Activated CD4-positive, alpha-beta memory T cell treated with anti-CD3 and anti-CD28 coated beads for 36 hours (primary cell): ENCODE results near the gene LIFR. TPM values are rescaled to one million over a fixed set of nuclear protein-coding genes. Genes with fewer than 3 reads are reported as not detected.

Source experiments
- CTCF ChIA-PET: fragments of 350-600 bp; sonication (Branson Sonifier 250); formaldehyde crosslinking; loops from one replicate; lab custom pipeline; 2021; ENCODE audit warnings: antibody characterized with exemption, inconsistent platforms; lab: Charles Lee
- POLR2A ChIA-PET: fragments of 350-600 bp; sonication (Branson Sonifier 250); formaldehyde crosslinking; loops from one replicate; lab custom pipeline; 2021; ENCODE audit warnings: antibody characterized with exemption; lab: Charles Lee
- DNase-seq: peaks from one replicate; pipeline ENCODE4 v3.0.0-alpha.2; 2020
- H3K27ac Mint-ChIP-seq: one replicate; pipeline ENCODE4 v1.8.0; 2021; ENCODE audit warnings: mixed read lengths
- H3K27me3 Mint-ChIP-seq: one replicate; pipeline ENCODE4 v1.8.0; 2021; ENCODE audit warnings: mixed read lengths
- H3K36me3 Mint-ChIP-seq: one replicate; pipeline ENCODE4 v1.8.0; 2021; ENCODE audit warnings: mixed read lengths
- H3K4me1 Mint-ChIP-seq: one replicate; pipeline ENCODE4 v1.8.0; 2021; ENCODE audit warnings: low read depth, mixed read lengths
- H3K4me3 Mint-ChIP-seq: one replicate; pipeline ENCODE4 v1.8.0; 2021; ENCODE audit warnings: mild to moderate bottlenecking, mixed read lengths
- H3K9me3 Mint-ChIP-seq: one replicate; pipeline ENCODE4 v1.8.0; 2021; ENCODE audit warnings: mixed read lengths
- intact Hi-C: fragments of 100-400 bp; cut with micrococcal nuclease; formaldehyde crosslinking; loops from one replicate; pipeline ENCODE4 v1.15.1; 2023
- total RNA-seq, 2 experiments: library from RNA; stranded (reverse); gene quantifications; one replicate each; pipeline ENCODE4 v1.2.3, GENCODE V29; 2021

LIFR gene
- total RNA-seq, 2 experiments from 2014 or later: 0.05 to 0.14 TPM

DNA sequence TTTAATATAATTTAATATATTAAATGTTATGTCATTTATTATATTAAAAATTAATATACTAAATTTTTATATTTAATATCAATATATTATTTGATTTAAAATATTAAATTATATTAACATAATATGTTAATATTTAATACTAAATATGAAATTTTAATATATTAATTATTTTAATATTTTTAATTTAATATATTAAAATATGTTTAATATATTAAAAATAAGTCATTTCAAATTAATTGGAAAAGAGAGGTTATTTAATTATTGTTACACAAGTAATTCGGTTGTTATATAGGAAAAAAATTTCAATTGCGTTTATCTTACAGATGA is 114.2 kb downstream of the LIFR start:
- CTCF ChIA-PET: interaction anchor here (0.5 to 4.0 kb wide), 77 partner anchors 9 to 1105 kb away, joined by 3 to 162 read pairs (median 5); no protein-coding TSS in a partner anchor
- no peaks in the 10 kb centered on the region for H3K9me3 Mint-ChIP-seq
- DNase-seq: no peak
- H3K27ac Mint-ChIP-seq: no peak overlapping the region
- H3K4me1 Mint-ChIP-seq: no peaks in the 10 kb centered on the region
- intact Hi-C loops: loop anchor here (10.0 kb wide), 1 partner anchor 1103 kb away; no protein-coding TSS in a partner anchor
- H3K4me3 Mint-ChIP-seq: no peak overlapping the region
- H3K36me3 Mint-ChIP-seq: no peaks in the 10 kb centered on the region
- POLR2A ChIA-PET: interaction anchor here (0.6 kb wide), 1 partner anchor 365 kb away, joined by 3 read pairs; no protein-coding TSS in a partner anchor
- H3K27me3 Mint-ChIP-seq: peaks cover 18% of the 10 kb centered on the region

DNA sequence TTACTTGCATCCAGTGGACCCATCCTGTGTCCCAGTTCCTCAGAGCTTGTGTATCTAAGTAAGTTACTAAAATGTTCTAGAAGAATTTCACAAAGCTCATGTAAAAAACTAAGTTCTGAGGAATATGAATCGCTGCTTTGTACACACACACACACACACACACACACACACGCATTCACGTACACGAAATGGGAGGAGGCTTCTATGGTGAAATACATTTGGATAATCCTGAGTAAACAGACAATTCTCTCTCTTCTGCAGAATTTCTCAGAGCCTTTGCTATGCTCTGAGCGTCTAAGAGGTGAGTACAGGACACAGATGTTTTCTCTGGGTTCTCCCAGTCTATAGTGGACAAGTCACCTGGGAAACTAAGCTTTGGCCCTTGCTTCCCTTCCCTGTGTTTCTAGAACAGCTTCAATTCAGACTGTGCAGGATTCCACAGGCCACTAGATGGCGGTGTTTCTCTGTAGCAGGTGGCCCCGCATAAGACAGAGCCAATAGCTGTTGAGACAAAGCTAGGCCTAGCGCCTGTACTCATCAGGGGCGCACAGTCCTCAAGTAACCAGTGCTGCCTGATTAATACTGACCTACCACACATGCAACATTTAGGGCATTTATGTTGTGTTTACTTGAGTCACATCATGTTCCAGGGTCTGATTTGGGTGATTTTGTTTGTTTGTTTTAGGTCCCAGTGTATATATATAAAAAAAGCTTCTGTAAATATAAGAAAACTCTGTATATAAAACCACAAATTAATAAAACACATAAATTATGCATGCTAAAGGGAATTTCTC is 114.8 kb downstream of the LIFR start:
- ChIA-PET POLR2A (interaction anchor here (0.6 to 1.3 kb wide), 3 partner anchors 366 to 659 kb away, joined by 3 read pairs; no protein-coding TSS in a partner anchor), CTCF (interaction anchor here (0.5 to 4.0 kb wide), 83 partner anchors 8 to 1106 kb away, joined by 3 to 162 read pairs (median 4); no protein-coding TSS in a partner anchor)
- DNase-seq: peak; percentile 87
- Mint-ChIP-seq H3K27ac (no peak overlapping the region), H3K27me3 (peaks cover 15% of the 10 kb centered on the region), H3K4me3 (no peak overlapping the region), H3K36me3 (no peaks in the 10 kb centered on the region), H3K4me1 (no peaks in the 10 kb centered on the region), H3K9me3 (no peaks in the 10 kb centered on the region)
- intact Hi-C loops: loop anchor here (1.0 to 10.0 kb wide), 5 partner anchors 110 to 1103 kb away; no protein-coding TSS in a partner anchor

DNA sequence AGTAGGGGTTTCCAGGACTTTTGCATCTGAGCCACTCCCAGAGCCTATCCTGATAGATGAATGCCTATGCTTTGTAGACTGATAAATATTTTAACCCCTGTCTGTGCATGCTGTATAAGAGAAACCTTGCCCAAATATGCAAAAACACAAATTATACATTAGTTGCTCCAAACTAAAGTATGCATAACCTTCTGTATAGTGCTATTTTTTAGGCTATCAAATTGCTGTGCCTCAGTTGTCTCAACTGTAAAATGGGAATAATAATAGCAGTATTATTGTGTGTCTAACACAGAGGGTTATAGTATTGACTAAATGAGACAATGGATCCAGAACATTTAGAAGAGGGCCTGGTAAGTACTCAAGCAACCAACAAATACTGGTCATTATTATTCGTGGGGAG is 117.7 kb downstream of the LIFR start:
- Mint-ChIP-seq H3K4me1 (no peaks in the 10 kb centered on the region), H3K4me3 (no peak overlapping the region), H3K27ac (no peak overlapping the region), H3K27me3 (peaks cover 23% of the 10 kb centered on the region), H3K9me3 (no peaks in the 10 kb centered on the region), H3K36me3 (no peaks in the 10 kb centered on the region)
- ChIA-PET POLR2A (no interaction called here), CTCF (interaction anchor here (1.8 to 4.0 kb wide), 2 partner anchors 13 to 18 kb away, joined by 7 to 46 read pairs; no protein-coding TSS in a partner anchor)
- intact Hi-C loops: no loop called here
- no peak for DNase-seq

DNA sequence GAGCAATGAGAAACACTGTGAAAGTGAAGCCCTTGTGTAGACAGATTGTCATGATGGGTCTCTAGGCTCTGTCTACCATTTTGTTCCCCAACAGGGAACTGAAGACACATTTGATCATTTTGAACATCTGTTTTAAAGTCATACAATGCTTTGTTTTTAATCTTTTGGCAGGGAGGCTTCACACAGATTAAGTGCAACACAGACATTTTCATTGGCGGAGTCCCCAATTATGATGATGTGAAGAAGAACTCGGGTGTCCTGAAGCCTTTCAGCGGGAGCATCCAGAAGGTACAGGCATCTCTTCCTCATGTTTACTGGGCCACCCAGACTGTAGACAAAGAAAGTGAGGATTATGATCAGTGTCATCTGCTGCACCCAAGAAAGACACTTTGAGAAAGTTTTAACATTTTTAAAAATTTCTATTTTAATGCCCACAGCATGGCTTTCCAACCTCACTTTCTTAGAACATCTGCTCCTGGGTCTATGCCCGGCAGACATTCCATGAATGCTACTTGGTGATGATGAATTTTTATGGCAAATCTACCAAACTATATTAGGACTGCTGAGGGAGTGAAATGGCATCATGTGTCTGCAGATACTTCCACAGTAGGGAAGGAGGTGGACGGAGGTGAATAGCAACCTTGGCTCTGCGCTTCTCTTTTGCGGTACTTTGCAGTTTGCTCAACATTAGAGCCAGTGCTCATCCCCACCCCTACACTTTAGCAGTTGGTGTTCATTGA is 121.3 kb downstream of the LIFR start:
- intact Hi-C loops: no loop called here
- CTCF ChIA-PET: interaction anchor here (0.8 to 2.6 kb wide), 4 partner anchors 10 to 375 kb away, joined by 3 to 16 read pairs (median 3); no protein-coding TSS in a partner anchor
- no peak overlapping the region for H3K27ac Mint-ChIP-seq
- no peaks in the 10 kb centered on the region for H3K4me1 Mint-ChIP-seq
- no peaks in the 10 kb centered on the region for H3K36me3 Mint-ChIP-seq
- peaks cover 15% of the 10 kb centered on the region for H3K27me3 Mint-ChIP-seq
- H3K4me3 Mint-ChIP-seq: no peak overlapping the region
- no peak for DNase-seq
- POLR2A ChIA-PET: no interaction called here
- no peaks in the 10 kb centered on the region for H3K9me3 Mint-ChIP-seq

DNA sequence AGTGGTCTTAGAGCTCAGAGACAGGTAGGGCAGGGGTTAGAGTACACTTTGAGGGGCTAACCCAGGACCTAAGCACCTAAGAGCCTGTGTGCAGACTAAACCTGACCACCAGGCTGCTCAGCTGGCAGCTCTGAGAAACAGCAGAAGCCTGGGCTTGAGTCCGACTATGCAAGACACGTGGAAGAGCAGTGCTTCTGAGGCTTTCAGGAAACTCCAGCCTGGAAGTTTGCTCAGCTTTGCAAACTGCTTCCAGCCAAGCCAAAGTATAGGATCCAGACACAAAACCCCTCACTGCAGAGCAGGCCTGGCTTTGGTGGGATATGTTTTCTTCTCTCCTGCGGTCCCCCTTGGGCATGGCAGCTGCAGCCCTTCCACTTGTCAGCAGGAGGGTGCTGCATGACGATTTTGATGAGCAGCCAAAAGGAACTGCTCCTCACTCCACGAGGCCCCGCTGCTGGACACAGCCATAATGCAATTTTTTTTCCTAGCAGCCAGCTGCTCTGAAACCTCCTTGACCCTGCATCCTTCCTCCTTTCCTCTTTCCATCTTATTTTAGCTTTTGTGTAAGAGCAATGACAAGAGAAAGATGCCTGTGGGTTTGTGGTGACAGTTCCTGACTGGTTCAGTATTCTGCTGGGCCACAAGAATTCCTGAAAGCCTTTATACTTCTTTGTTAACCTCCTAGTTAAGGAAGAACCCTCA is 123.1 kb downstream of the LIFR start:
- H3K9me3 Mint-ChIP-seq: no peaks in the 10 kb centered on the region
- H3K27ac Mint-ChIP-seq: no peak overlapping the region
- ChIA-PET CTCF (interaction anchor here (1.7 kb wide), 1 partner anchor 8 kb away, joined by 13 read pairs; no protein-coding TSS in a partner anchor), POLR2A (no interaction called here)
- no peaks in the 10 kb centered on the region for H3K4me1 Mint-ChIP-seq
- no peak for DNase-seq
- H3K4me3 Mint-ChIP-seq: no peak overlapping the region
- H3K27me3 Mint-ChIP-seq: peaks cover 15% of the 10 kb centered on the region
- H3K36me3 Mint-ChIP-seq: no peaks in the 10 kb centered on the region
- intact Hi-C loops: no loop called here

DNA sequence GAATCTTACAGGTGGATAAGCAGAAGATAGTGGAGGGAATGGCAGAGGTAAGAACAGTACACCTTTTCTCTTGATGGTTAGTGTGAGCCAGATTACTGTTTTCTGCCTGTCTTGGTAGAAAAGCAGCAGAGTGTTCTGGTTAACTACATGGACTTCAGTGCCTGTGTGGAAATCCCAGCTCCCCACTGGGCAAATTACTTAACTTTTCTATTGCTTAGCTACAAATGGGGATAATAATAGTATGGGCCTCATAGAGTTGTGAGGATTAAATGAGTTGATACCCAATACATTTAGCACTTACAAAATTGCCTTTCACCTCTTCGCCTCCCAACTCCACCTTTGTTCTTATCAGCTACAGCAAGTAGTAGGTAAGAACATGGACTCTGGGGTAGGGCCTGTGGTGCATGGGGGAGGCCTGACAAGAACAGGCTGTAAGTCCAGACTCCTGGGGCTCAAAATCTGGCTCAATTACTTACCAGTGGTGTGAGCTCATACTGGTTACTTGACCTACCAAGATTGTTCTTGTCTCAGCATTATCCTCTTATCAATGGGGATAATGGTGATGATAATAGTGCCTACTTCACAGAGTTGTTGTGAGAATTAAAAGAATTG is 125.1 kb downstream of the LIFR start:
- intact Hi-C loops: no loop called here
- ChIA-PET POLR2A (no interaction called here), CTCF (interaction anchor here (0.9 to 2.8 kb wide), 4 partner anchors 8 to 378 kb away, joined by 4 to 15 read pairs (median 8); no protein-coding TSS in a partner anchor)
- no peak for DNase-seq
- Mint-ChIP-seq H3K36me3 (no peaks in the 10 kb centered on the region), H3K4me3 (no peak overlapping the region), H3K4me1 (no peaks in the 10 kb centered on the region), H3K27ac (no peak overlapping the region), H3K27me3 (peaks cover 16% of the 10 kb centered on the region), H3K9me3 (no peaks in the 10 kb centered on the region)

DNA sequence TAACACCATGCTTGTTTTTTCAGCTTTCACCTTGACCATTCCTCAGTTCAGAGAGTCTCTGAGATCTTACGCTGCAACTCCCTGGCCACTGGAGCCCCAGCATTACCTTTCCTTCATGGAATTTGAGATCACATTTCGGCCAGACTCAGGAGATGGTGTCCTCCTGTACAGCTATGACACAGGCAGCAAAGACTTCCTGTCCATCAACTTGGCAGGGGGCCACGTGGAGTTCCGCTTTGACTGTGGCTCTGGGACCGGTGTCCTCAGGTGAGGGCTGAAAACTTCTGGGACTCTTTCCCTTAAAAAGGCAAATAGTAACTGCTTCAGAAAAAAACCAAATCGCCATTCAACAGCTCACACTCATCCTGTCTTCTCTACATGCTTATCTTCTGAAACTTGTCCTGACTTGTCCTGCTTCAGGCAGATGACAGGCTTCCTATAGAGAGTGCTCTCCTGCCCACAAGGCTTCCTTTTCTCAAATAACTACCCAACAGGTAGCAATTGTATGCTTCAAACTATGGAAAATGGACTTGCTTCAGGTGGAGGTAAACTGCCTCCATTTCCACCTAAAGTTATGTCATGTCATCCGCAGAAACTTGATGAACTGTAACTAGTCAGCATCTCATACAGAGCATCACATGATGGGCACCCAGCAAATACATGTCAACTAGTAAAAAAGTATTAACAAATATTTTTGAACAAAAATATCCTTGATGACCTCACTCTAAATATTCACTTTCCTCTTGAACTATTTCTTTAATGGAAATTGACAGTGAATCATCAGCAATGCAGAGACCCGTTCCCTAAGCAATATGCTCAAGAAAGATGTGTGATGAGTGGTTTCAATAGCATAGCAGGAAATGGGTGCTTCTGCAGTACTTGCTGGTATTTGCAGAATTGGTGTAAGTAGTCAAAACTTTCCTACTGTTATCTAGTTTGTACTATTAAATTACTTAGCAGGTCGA is 129.2 kb downstream of the LIFR start:
- POLR2A ChIA-PET: no interaction called here
- no peak overlapping the region for H3K27ac Mint-ChIP-seq

DNA sequence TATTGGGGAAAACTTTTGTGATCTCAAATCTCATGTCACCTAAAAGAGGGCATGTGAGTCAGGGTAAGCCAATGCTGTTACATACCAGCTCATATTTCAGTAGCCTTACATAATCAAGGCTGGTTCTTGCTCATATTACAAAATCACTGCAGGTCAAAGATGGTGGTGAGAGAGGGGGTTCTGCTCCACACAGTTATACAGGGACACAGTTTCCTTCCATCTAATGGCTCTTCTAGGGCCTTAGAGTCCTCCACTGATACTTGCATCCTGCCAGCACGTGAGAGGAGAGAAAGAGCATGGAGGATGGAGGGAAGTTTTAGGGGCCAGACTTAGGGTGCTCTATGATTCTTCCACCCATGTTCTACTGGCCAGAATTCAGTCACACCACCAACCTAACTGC is 130.0 kb downstream of the LIFR start:
- H3K27ac Mint-ChIP-seq: no peak overlapping the region
- intact Hi-C loops: no loop called here
- peaks cover 8% of the 10 kb centered on the region for H3K27me3 Mint-ChIP-seq
- ChIA-PET CTCF (interaction anchor here (2.4 kb wide), 1 partner anchor 15 kb away, joined by 7 read pairs; no protein-coding TSS in a partner anchor), POLR2A (no interaction called here)
- no peak overlapping the region for H3K4me3 Mint-ChIP-seq
- no peaks in the 10 kb centered on the region for H3K4me1 Mint-ChIP-seq
- no peaks in the 10 kb centered on the region for H3K36me3 Mint-ChIP-seq
- H3K9me3 Mint-ChIP-seq: no peaks in the 10 kb centered on the region
- no peak for DNase-seq

More for the DNA sequence above, 129.2 kb downstream of the LIFR start:
- Mint-ChIP-seq H3K27me3 (peaks cover 8% of the 10 kb centered on the region), H3K4me1 (no peaks in the 10 kb centered on the region), H3K4me3 (no peak overlapping the region), H3K36me3 (no peaks in the 10 kb centered on the region), H3K9me3 (no peaks in the 10 kb centered on the region)
- DNase-seq: no peak
- CTCF ChIA-PET: interaction anchor here (2.4 kb wide), 1 partner anchor 14 kb away, joined by 7 read pairs; no protein-coding TSS in a partner anchor
- intact Hi-C loops: no loop called here
